Activated T-helper 1 cell treated with anti-CD3 and anti-CD28 coated beads, Interleukin-12 subunit alpha, Interleukin-12 subunit beta, Interleukin-2, Interleukin-4 antibody, amounts not matched to agents 30 ng/mL and 10 ng/mL and 1 ng/mL, durations not matched to agents 14 hours and 24 hours and 36 hours (primary cell): ENCODE results near the gene PIP4K2A. TPM values are rescaled to one million over a fixed set of nuclear protein-coding genes. Genes with fewer than 3 reads are reported as not detected.
"Not testable (repeated sequence)": the region's sequence is repeated elsewhere in the genome, so short reads cannot be mapped to it uniquely, and the experiment has no call there.

Source experiments
- DNase-seq: peaks from one replicate; pipeline ENCODE4 v3.0.0; 2021; ENCODE audit warnings: low spot score
- H3K27ac Mint-ChIP-seq: one replicate; pipeline ENCODE4 v1.8.0; 2021; ENCODE audit warnings: mild to moderate bottlenecking, mixed read lengths
- H3K27me3 Mint-ChIP-seq: one replicate; pipeline ENCODE4 v1.8.0; 2022; ENCODE audit warnings: mild to moderate bottlenecking, moderate library complexity, mixed read lengths; ENCODE audit not compliant: insufficient read depth
- H3K36me3 Mint-ChIP-seq: one replicate; pipeline ENCODE4 v1.8.0; 2021; ENCODE audit warnings: low read depth, mixed read lengths
- H3K4me1 Mint-ChIP-seq: one replicate; pipeline ENCODE4 v1.8.0; 2021; ENCODE audit warnings: low read depth, mixed read lengths
- H3K4me3 Mint-ChIP-seq: one replicate; pipeline ENCODE4 v1.8.0; 2021; ENCODE audit warnings: mild to moderate bottlenecking, moderate library complexity, mixed read lengths
- H3K9me3 Mint-ChIP-seq: one replicate; pipeline ENCODE4 v1.8.0; 2021; ENCODE audit warnings: mixed read lengths
- intact Hi-C: fragments of 100-400 bp; cut with micrococcal nuclease; formaldehyde crosslinking; loops from one replicate; pipeline ENCODE4 v1.15.1; 2024
- total RNA-seq: library from RNA; stranded (reverse); gene quantifications from 2 replicates; pipeline ENCODE4 v1.2.3, GENCODE V29; 2022

Gene PIP4K2A
- total RNA-seq, 1 donor from 2014 or later, result 92.7 TPM

- peak overlapping the region; percentile 1 for H3K4me3 Mint-ChIP-seq
- H3K9me3 Mint-ChIP-seq, result peaks cover 8% of the 10 kb centered on the region
- peaks cover 8% of the 10 kb centered on the region for H3K4me1 Mint-ChIP-seq
- peaks cover 27% of the 10 kb centered on the region for H3K27me3 Mint-ChIP-seq
- H3K36me3 Mint-ChIP-seq, result peaks cover 3% of the 10 kb centered on the region
- DNase-seq, result peak; percentile 12
- intact Hi-C loops, result no loop called here
- no peak overlapping the region for H3K27ac Mint-ChIP-seq
These were observed 208.3 kb downstream of the PIP4K2A start for GRCh38 chr10:22505911-22506685.

- peaks cover 3% of the 10 kb centered on the region for H3K36me3 Mint-ChIP-seq
These were observed 209.6 kb downstream of the PIP4K2A start for GRCh38 chr10:22504766-22505165.

GRCh38 chr10:22503315-22504088 lies 210.9 kb downstream of the PIP4K2A start:
- H3K27ac Mint-ChIP-seq, result no peak overlapping the region
- intact Hi-C loops, result no loop called here
- peaks cover 8% of the 10 kb centered on the region for H3K4me1 Mint-ChIP-seq
- H3K9me3 Mint-ChIP-seq, result peaks cover 4% of the 10 kb centered on the region
- no peak overlapping the region for H3K4me3 Mint-ChIP-seq
- H3K36me3 Mint-ChIP-seq, result peaks cover 3% of the 10 kb centered on the region
- DNase-seq, result no peak
- peaks cover 16% of the 10 kb centered on the region for H3K27me3 Mint-ChIP-seq

More at GRCh38 chr10:22504766-22505165, 209.6 kb downstream of the PIP4K2A start:
- Mint-ChIP-seq H3K9me3 (peaks cover 8% of the 10 kb centered on the region), H3K4me1 (peaks cover 8% of the 10 kb centered on the region), H3K27ac (no peak overlapping the region), H3K27me3 (peaks cover 20% of the 10 kb centered on the region), H3K4me3 (no peak overlapping the region)
- DNase-seq, result no peak
- intact Hi-C loops, result no loop called here

GRCh38 chr10:22501863-22502262 lies 212.5 kb downstream of the PIP4K2A start:
- Mint-ChIP-seq H3K4me3 (no peak overlapping the region), H3K27ac (no peak overlapping the region), H3K4me1 (peaks cover 8% of the 10 kb centered on the region), H3K9me3 (no peaks in the 10 kb centered on the region), H3K27me3 (peaks cover 18% of the 10 kb centered on the region), H3K36me3 (no peaks in the 10 kb centered on the region)
- DNase-seq, result no peak
- intact Hi-C loops, result no loop called here

- intact Hi-C loops, result no loop called here
- no peak overlapping the region for H3K27ac Mint-ChIP-seq
- peaks cover 7% of the 10 kb centered on the region for H3K4me1 Mint-ChIP-seq
- DNase-seq, result no peak
- H3K36me3 Mint-ChIP-seq, result no peaks in the 10 kb centered on the region
- H3K9me3 Mint-ChIP-seq, result no peaks in the 10 kb centered on the region
- peaks cover 18% of the 10 kb centered on the region for H3K27me3 Mint-ChIP-seq
- no peak overlapping the region for H3K4me3 Mint-ChIP-seq
These were observed 213.0 kb downstream of the PIP4K2A start for GRCh38 chr10:22501413-22501812.

GRCh38 chr10:22500656-22501340 lies 213.6 kb downstream of the PIP4K2A start:
- H3K27ac Mint-ChIP-seq, result no peak overlapping the region
- peaks cover 18% of the 10 kb centered on the region for H3K27me3 Mint-ChIP-seq
- no peak overlapping the region for H3K4me3 Mint-ChIP-seq
- H3K9me3 Mint-ChIP-seq, result no peaks in the 10 kb centered on the region
- H3K36me3 Mint-ChIP-seq, result no peaks in the 10 kb centered on the region
- H3K4me1 Mint-ChIP-seq, result peaks cover 1% of the 10 kb centered on the region
- intact Hi-C loops, result no loop called here
- DNase-seq, result no peak

GRCh38 chr10:22499973-22500372 lies 214.4 kb downstream of the PIP4K2A start:
- H3K4me3 Mint-ChIP-seq, H3K36me3 Mint-ChIP-seq, H3K9me3 Mint-ChIP-seq, intact Hi-C loops, H3K27ac Mint-ChIP-seq, H3K4me1 Mint-ChIP-seq, DNase-seq: not testable (repeated sequence)
- H3K27me3 Mint-ChIP-seq, result peaks cover 20% of the 10 kb centered on the region

- Mint-ChIP-seq H3K27me3 (peaks cover 21% of the 10 kb centered on the region), H3K4me3 (no peak overlapping the region), H3K9me3 (peaks cover 4% of the 10 kb centered on the region), H3K4me1 (peaks cover 16% of the 10 kb centered on the region), H3K36me3 (no peaks in the 10 kb centered on the region), H3K27ac (no peak overlapping the region)
- no peak for DNase-seq
- intact Hi-C loops, result no loop called here
These were observed 219.0 kb downstream of the PIP4K2A start for GRCh38 chr10:22495396-22495795.

GRCh38 chr10:22494007-22494406 lies 220.4 kb downstream of the PIP4K2A start:
- H3K27me3 Mint-ChIP-seq, result peaks cover 16% of the 10 kb centered on the region
- H3K27ac Mint-ChIP-seq, result no peak overlapping the region
- intact Hi-C loops, result no loop called here
- H3K4me3 Mint-ChIP-seq, result no peak overlapping the region
- H3K4me1 Mint-ChIP-seq, result peaks cover 16% of the 10 kb centered on the region
- H3K36me3 Mint-ChIP-seq, result no peaks in the 10 kb centered on the region
- H3K9me3 Mint-ChIP-seq, result peaks cover 8% of the 10 kb centered on the region
- DNase-seq, result no peak

- no peaks in the 10 kb centered on the region for H3K36me3 Mint-ChIP-seq
- intact Hi-C loops, result no loop called here
- H3K4me1 Mint-ChIP-seq, result peaks cover 16% of the 10 kb centered on the region
- H3K27me3 Mint-ChIP-seq, result peaks cover 10% of the 10 kb centered on the region
- peak overlapping the region; percentile 27 for H3K4me3 Mint-ChIP-seq
- H3K27ac Mint-ChIP-seq, result no peak overlapping the region
- peak; percentile 33 for DNase-seq
- peaks cover 8% of the 10 kb centered on the region for H3K9me3 Mint-ChIP-seq
These were observed 222.3 kb downstream of the PIP4K2A start for GRCh38 chr10:22491931-22492615.

- Mint-ChIP-seq H3K36me3 (no peaks in the 10 kb centered on the region), H3K27ac (no peak overlapping the region), H3K4me3 (no peak overlapping the region), H3K4me1 (peaks cover 16% of the 10 kb centered on the region), H3K9me3 (peaks cover 8% of the 10 kb centered on the region), H3K27me3 (peaks cover 10% of the 10 kb centered on the region)
- intact Hi-C loops, result no loop called here
- DNase-seq, result no peak
These were observed 222.9 kb downstream of the PIP4K2A start for GRCh38 chr10:22491480-22491879.

GRCh38 chr10:22489975-22490374 lies 224.4 kb downstream of the PIP4K2A start:
- intact Hi-C loops, result no loop called here
- H3K4me3 Mint-ChIP-seq, result no peak overlapping the region

More at GRCh38 chr10:22489975-22490374, 224.4 kb downstream of the PIP4K2A start:
- DNase-seq, result no peak
- Mint-ChIP-seq H3K4me1 (peaks cover 16% of the 10 kb centered on the region), H3K27ac (no peak overlapping the region), H3K36me3 (no peaks in the 10 kb centered on the region), H3K9me3 (peaks cover 8% of the 10 kb centered on the region), H3K27me3 (peaks cover 4% of the 10 kb centered on the region)
